ENCODE results near the gene JPH4. TPM values are rescaled to one million over a fixed set of nuclear protein-coding genes. Genes with fewer than 3 reads are reported as not detected.

Gene JPH4
- total and polyA plus RNA-seq, 2 donors (not counting 1 experiment from before 2014, with no cell fraction given): not detected

DNA sequence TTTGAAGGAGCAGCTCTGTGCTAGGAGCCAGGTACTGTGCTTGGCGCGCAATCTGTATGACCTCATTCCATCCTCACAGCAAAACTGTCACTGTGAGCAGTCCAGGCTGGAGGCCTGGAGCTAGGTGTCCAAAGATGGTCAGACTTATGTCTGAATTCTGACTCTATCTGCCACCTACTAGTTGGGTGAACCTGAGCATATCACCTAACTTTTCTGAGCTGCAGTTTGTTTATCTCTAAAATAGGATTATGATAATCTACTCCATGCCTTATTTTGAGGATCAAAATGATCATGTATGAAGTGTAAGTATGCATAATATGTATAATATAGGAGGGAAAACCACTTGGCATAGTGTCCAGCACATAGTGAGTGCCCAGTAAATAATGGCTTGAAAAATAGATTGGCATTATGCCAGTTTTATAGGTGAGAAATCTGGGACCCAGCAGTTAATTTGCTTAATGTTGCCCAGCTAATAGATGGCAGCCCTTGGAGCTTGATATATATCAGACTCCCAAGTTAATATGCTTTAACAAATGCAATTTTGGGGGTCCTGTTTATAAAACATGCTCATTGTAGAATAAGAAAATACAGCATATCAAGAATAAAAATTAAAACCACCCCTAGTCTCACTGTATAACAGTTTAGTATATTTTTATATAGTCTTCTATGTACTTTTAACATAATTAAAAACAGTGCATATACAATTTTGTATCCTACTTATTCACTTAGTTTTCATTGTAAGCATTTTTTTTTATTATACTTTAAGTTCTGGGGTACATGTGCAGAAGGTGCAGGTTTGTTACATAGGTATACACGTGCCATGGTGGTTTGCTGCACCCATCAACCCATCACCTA lies 4.5 kb upstream of the JPH4 start:
- peaks cover 2% of the 10 kb centered on the region for H3K4me1 Mint-ChIP-seq
- no peaks in the 10 kb centered on the region for H3K9me3 Mint-ChIP-seq (ENCODE audit: insufficient read depth)
- H3K27ac Mint-ChIP-seq: no peak overlapping the region
- Histone ChIP-seq H3K9ac (ENCODE audit: low read length) (no peak overlapping the region), H3K27ac (ENCODE audit: low read length in 2 of 2) (no peak overlapping the region), H3K79me2 (ENCODE audit: control insufficient read depth, insufficient read depth, low read length) (no peaks in the 10 kb centered on the region), H4K20me1 (ENCODE audit: control insufficient read depth, insufficient read depth, low read length, poor library complexity, severe bottlenecking) (no peaks in the 10 kb centered on the region), H2AFZ (ENCODE audit: insufficient read depth, low read depth, low read length, poor library complexity, severe bottlenecking) (no peak overlapping the region), H3K9me3 (ENCODE audit: control extremely low read depth in 1 of 3, control insufficient read depth in 2 of 3, insufficient read depth in 1 of 3, low read length in 2 of 3) (peaks cover 0 to 4% (median 0%) of the 10 kb centered on the region in 3 donors), H3K27me3 (replicated peaks in 1 of 4; ENCODE audit: control extremely low read depth in 1 of 4, control insufficient read depth in 3 of 4, insufficient read depth in 4 of 4, low read length in 3 of 4) (peaks cover 0 to 28% (median 7%) of the 10 kb centered on the region in 4 experiments), H3K4me1 (ENCODE audit: control insufficient read depth in 2 of 2, insufficient read depth in 2 of 2, low read length in 2 of 2) (peaks cover 0 to 5% of the 10 kb centered on the region in 2 donors), H3K4me3 (ENCODE audit: control extremely low read depth in 1 of 5, extremely low read depth in 1 of 5, insufficient read depth in 1 of 5, low read depth in 2 of 5, low read length in 4 of 5) (no peak overlapping the region), H3K36me3 (replicated peaks in 1 of 2; ENCODE audit: control extremely low read depth in 1 of 2, control insufficient read depth in 1 of 2, extremely low read depth in 1 of 2, insufficient read depth in 2 of 2, low read length in 1 of 2) (no peaks in the 10 kb centered on the region), H3K4me2 (replicated peaks; ENCODE audit: low read depth, low read length, poor library complexity, severe bottlenecking) (no peak overlapping the region)
- TF ChIP-seq EZH2 (IDR thresholded peaks at IDR 0.05; ENCODE audit: borderline replicate concordance, insufficient read depth, low read depth, low read length, poor library complexity, severe bottlenecking) (no peak), CTCF (IDR thresholded peaks at IDR 0.05) (no peak)
- H3K4me3 Mint-ChIP-seq: no peak overlapping the region
- ATAC-seq (ENCODE audit: low read depth) (no peak), DNase-seq (no peak)
- POLR2A ChIA-PET: no interaction called here
- peaks cover 54% of the 10 kb centered on the region for H3K27me3 Mint-ChIP-seq
- CTCF ChIA-PET: no interaction called here
- 93% methylated on average over 2 of the region's 3 CpGs for WGBS (ENCODE audit: insufficient coverage)
- intact Hi-C loops (cut with micrococcal nuclease): no loop called here

- Mint-ChIP-seq H3K4me1 (peaks cover 12% of the 10 kb centered on the region), H3K4me3 (no peak overlapping the region), H3K27ac (no peak overlapping the region), H3K27me3 (peaks cover 54% of the 10 kb centered on the region), H3K9me3 (ENCODE audit: insufficient read depth) (no peaks in the 10 kb centered on the region)
- no peak overlapping the region for H3K27ac ChIP-seq (ENCODE audit: low read length in 2 of 2)
- CTCF ChIA-PET: interaction anchor here (2.4 kb wide), 1 partner anchor 9 kb away, joined by 12 read pairs; no protein-coding TSS in a partner anchor
- no peaks in the 10 kb centered on the region for H3K79me2 ChIP-seq (ENCODE audit: control insufficient read depth, insufficient read depth, low read length)
- no peaks in the 10 kb centered on the region for H3K36me3 ChIP-seq (replicated peaks in 1 of 2; ENCODE audit: control extremely low read depth in 1 of 2, control insufficient read depth in 1 of 2, extremely low read depth in 1 of 2, insufficient read depth in 2 of 2, low read length in 1 of 2)
- no peak overlapping the region for H2AFZ ChIP-seq (ENCODE audit: insufficient read depth, low read depth, low read length, poor library complexity, severe bottlenecking)
- 98% methylated on average over 5 of the region's 8 CpGs for WGBS (ENCODE audit: insufficient coverage)
- POLR2A ChIA-PET: no interaction called here
- peaks cover 20 to 27% of the 10 kb centered on the region in 2 donors for H3K4me1 ChIP-seq (ENCODE audit: control insufficient read depth in 2 of 2, insufficient read depth in 2 of 2, low read length in 2 of 2)
- DNase-seq (no peak), ATAC-seq (ENCODE audit: low read depth) (no peak)
- H3K27me3 ChIP-seq (replicated peaks in 1 of 4; ENCODE audit: control extremely low read depth in 1 of 4, control insufficient read depth in 3 of 4, insufficient read depth in 4 of 4, low read length in 3 of 4): peaks cover 0 to 48% (median 20%) of the 10 kb centered on the region in 4 experiments
- no peak overlapping the region for H3K9ac ChIP-seq (ENCODE audit: low read length)
- H3K4me2 ChIP-seq (replicated peaks; ENCODE audit: low read depth, low read length, poor library complexity, severe bottlenecking): no peak overlapping the region
- TF ChIP-seq EZH2 (IDR thresholded peaks at IDR 0.05; ENCODE audit: borderline replicate concordance, insufficient read depth, low read depth, low read length, poor library complexity, severe bottlenecking) (no peak), CTCF (IDR thresholded peaks at IDR 0.05) (no peak)
- no peak overlapping the region for H3K4me3 ChIP-seq (ENCODE audit: control extremely low read depth in 1 of 5, extremely low read depth in 1 of 5, insufficient read depth in 1 of 5, low read depth in 2 of 5, low read length in 4 of 5)
- no peaks in the 10 kb centered on the region for H4K20me1 ChIP-seq (ENCODE audit: control insufficient read depth, insufficient read depth, low read length, poor library complexity, severe bottlenecking)
- peaks cover 0 to 15% (median 0%) of the 10 kb centered on the region in 3 donors for H3K9me3 ChIP-seq (ENCODE audit: control extremely low read depth in 1 of 3, control insufficient read depth in 2 of 3, insufficient read depth in 1 of 3, low read length in 2 of 3)
- intact Hi-C loops (cut with micrococcal nuclease): no loop called here
Measured at GRCh38 chr14:23580948-23581281, 2.3 kb upstream of the JPH4 start.
